GM12801 (cell line): Measurements from ENCODE around the gene BBS9.

Experiments used
- CTCF ChIP-seq: IDR thresholded peaks from one replicate; pipeline ENCODE4 v1.5.1; 2011; ENCODE audit warnings: control low read depth; ENCODE audit not compliant: insufficient read length; ENCODE audit errors: extremely low read depth

Gene BBS9

GRCh38 chr7:33646891-33647391, 517.6 kb downstream of the BBS9 start:
- TF ChIP-seq CTCF = no peak

- TF ChIP-seq CTCF = no peak
Measured at GRCh38 chr7:33649476-33650441, 520.4 kb downstream of the BBS9 start.

GRCh38 chr7:33650828-33651227, 521.5 kb downstream of the BBS9 start:
- no peak for TF ChIP-seq CTCF

- TF ChIP-seq CTCF = no peak
Measured at GRCh38 chr7:33651998-33652515, 522.7 kb downstream of the BBS9 start.

- TF ChIP-seq CTCF = no peak
Measured at GRCh38 chr7:33654676-33655075, 525.3 kb downstream of the BBS9 start.
